Stimulated activated effector memory CD8-positive, alpha-beta T cell treated with anti-CD3 and anti-CD28 coated beads, Interleukin-12 subunit alpha, Interleukin-12 subunit beta, amount 100 ng/mL, for 72 hours (primary cell): Measurements from ENCODE around the gene ME2.
A peak's percentile ranks its signal among the peaks of the same experiment; 100 is the strongest.
"Not testable (repeated sequence)": the region's sequence is repeated elsewhere in the genome, so short reads cannot be mapped to it uniquely, and the experiment has no call there.

Experiments
- ATAC-seq: fragments of 150-1000 bp; cut with Tn5 transposase; 2 replicates; pipeline ENCODE4 v1.10.0; 2021
- DNase-seq, 2 donors: peaks; one replicate each; pipeline ENCODE4 v3.0.0; 2021 to 2022; ENCODE audit warnings: low spot score in 2 of 2
- H3K27ac Mint-ChIP-seq: one replicate; pipeline ENCODE4 v1.8.0; 2022; ENCODE audit warnings: mild to moderate bottlenecking, mixed read lengths
- H3K36me3 Mint-ChIP-seq: one replicate; pipeline ENCODE4 v1.8.0; 2022; ENCODE audit warnings: mild to moderate bottlenecking, mixed read lengths
- H3K4me1 Mint-ChIP-seq: one replicate; pipeline ENCODE4 v1.8.0; 2022; ENCODE audit warnings: mixed read lengths
- H3K4me3 Mint-ChIP-seq: one replicate; pipeline ENCODE4 v1.8.0; 2022; ENCODE audit warnings: mild to moderate bottlenecking, mixed read lengths
- H3K9me3 Mint-ChIP-seq: one replicate; pipeline ENCODE4 v1.8.0; 2022; ENCODE audit warnings: mixed read lengths

ME2 gene

DNA sequence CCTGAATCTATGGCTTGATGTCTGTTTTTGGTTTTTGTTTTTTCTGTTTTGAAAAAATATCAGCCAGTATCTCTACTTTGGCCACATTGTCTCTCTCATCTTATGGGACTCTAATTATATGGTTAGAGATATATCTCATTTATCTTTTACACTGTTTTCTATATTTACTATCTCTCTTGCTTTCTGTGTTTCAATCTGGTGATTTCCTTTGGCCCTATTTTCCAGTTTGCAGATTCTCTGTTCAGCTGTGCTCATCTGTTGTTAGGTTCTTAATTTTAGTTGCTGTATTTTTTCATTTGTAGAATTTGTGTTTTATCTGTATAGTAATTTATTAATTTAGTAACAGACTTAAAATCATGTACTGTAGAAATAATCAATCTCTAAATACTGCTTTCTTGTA lies 47.6 kb downstream of the ME2 start:
- Mint-ChIP-seq H3K4me3 (no peak overlapping the region), H3K4me1 (no peaks in the 10 kb centered on the region), H3K9me3 (peaks cover 4% of the 10 kb centered on the region), H3K36me3 (peaks cover 85% of the 10 kb centered on the region), H3K27ac (no peak overlapping the region)
- ATAC-seq (no peak), DNase-seq (no peak)

- Mint-ChIP-seq H3K4me1 (no peaks in the 10 kb centered on the region), H3K4me3 (no peak overlapping the region), H3K27ac (peak overlapping the region; percentile 61), H3K9me3 (peaks cover 4% of the 10 kb centered on the region), H3K36me3 (peaks cover 74% of the 10 kb centered on the region)
- DNase-seq (no peak), ATAC-seq (no peak)
These were observed 49.6 kb downstream of the ME2 start for GRCh38 chr18:50928551-50928950.

- no peak overlapping the region for H3K27ac Mint-ChIP-seq
- no peak for ATAC-seq
- no peak overlapping the region for H3K4me3 Mint-ChIP-seq
- no peaks in the 10 kb centered on the region for H3K9me3 Mint-ChIP-seq
- H3K36me3 Mint-ChIP-seq: peaks cover 64% of the 10 kb centered on the region
- no peak for DNase-seq
- no peaks in the 10 kb centered on the region for H3K4me1 Mint-ChIP-seq
These were observed 54.8 kb downstream of the ME2 start for GRCh38 chr18:50933684-50934083.

DNA sequence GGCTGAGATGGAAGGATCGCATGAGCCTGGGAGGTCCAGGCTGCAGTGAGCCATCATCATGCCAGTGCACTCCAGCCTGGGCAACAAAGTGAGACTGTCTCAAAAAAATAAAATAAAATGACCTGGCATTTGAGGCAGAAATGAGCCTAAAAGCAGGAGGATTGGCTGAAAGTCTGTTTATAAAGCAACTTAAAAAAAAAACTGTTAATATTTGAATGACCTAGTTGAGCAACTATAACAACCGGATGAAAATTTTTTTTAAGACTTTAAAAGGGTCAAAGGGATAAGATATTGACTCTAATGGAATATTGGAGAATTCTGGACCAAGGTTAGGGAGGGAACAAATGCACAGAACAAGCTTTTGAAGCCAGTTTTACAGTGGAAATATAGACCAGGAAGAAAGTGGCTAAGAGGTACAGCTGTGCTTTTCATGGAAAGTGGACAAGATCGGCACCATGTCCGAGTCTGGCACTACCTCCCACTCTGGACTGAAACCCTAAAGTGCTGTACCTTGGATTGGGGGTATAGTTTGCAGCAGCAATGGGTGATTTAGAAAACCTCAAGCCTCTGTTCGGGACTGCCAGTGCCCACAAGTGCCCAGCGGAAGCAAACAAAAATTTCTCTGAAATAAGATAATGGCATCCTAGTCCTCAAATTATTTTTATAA lies 55.8 kb downstream of the ME2 start:
- peaks cover 64% of the 10 kb centered on the region for H3K36me3 Mint-ChIP-seq
- H3K4me3 Mint-ChIP-seq: no peak overlapping the region
- ATAC-seq (no peak), DNase-seq (no peak)
- no peaks in the 10 kb centered on the region for H3K4me1 Mint-ChIP-seq
- no peak overlapping the region for H3K27ac Mint-ChIP-seq
- H3K9me3 Mint-ChIP-seq: no peaks in the 10 kb centered on the region

DNA sequence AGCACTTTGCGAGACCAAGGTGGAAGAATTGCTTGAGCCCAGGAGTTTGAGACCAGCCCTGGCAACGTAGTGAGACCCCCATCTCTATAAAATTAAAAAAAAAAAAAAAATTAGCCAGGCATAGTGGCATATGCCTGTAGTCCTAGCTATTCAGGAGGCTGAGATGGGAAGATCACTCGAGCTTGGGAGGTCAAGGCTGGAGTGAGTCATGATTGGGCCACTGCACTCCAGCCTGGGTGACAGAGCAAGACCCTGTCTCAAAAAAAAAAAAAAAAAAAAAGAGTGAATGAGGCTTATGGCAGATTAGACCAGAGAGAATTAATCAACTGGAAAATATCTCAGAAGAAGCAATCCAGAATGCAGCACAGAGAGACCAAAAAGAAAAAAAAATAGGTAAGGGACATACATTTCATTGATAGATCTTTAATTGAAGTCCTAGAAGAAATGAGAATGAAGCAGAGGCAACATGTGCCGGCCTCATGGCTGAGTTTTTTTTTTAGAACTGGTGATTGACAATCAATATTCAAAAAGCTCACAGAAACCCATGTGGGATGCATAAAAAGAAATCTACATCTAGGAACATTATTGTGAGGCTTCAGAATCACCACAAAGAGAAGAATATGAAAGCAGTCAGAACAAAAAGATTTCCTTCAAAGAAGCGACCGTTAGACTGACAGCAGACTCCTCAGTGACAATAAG lies 56.7 kb downstream of the ME2 start:
- DNase-seq: no peak
- no peaks in the 10 kb centered on the region for H3K4me1 Mint-ChIP-seq
- H3K36me3 Mint-ChIP-seq: peaks cover 70% of the 10 kb centered on the region
- no peak for ATAC-seq
- H3K27ac Mint-ChIP-seq: no peak overlapping the region
- H3K4me3 Mint-ChIP-seq: no peak overlapping the region
- no peaks in the 10 kb centered on the region for H3K9me3 Mint-ChIP-seq

DNA sequence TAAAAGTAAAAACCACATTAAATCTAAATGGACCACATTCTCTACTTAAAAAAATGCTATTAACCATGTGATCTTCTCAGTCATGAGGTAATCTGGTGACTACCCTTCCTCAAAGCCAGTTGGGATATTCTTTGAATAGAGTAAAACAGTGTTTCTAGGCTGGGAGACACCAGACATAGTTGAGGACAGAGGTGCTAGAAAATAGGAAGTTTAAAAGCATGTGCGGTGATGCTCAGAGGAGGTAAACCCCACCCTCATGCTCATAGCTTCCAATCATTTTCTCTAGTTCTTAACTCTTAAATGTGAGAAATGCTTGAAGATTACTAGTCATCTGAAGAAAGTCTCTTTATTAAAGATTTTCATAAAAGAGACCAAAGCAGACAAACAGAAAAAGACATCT lies 58.3 kb downstream of the ME2 start:
- no peak for ATAC-seq

DNA sequence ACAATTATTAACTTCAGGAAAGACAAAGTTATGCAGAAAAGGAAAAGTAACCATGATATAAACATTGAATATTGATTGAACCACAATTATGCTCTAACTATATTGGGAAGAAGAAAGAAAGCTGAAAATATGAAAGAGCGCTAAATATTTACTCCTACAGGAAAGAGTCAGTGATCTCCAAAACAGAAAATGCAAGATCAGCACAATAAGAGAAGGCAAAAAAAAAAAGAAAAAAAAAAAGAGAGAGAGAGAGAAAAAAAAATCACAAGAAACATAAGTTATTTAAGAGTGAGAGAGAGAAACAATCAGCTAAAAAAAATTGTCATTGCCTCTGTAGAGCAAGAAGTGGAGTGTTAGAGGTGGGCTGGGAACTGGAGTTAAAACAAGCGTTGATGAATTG lies 60.0 kb downstream of the ME2 start:
- Mint-ChIP-seq H3K9me3 (no peaks in the 10 kb centered on the region), H3K27ac (peak overlapping the region; percentile 60), H3K36me3 (peaks cover 88% of the 10 kb centered on the region), H3K4me3 (no peak overlapping the region), H3K4me1 (no peaks in the 10 kb centered on the region)
- ATAC-seq (no peak), DNase-seq (no peak)

More for the DNA sequence above, 58.3 kb downstream of the ME2 start:
- H3K36me3 Mint-ChIP-seq: peaks cover 86% of the 10 kb centered on the region
- H3K4me3 Mint-ChIP-seq: no peak overlapping the region
- no peak for DNase-seq
- no peaks in the 10 kb centered on the region for H3K9me3 Mint-ChIP-seq
- peak overlapping the region; percentile 60 for H3K27ac Mint-ChIP-seq
- no peaks in the 10 kb centered on the region for H3K4me1 Mint-ChIP-seq

DNA sequence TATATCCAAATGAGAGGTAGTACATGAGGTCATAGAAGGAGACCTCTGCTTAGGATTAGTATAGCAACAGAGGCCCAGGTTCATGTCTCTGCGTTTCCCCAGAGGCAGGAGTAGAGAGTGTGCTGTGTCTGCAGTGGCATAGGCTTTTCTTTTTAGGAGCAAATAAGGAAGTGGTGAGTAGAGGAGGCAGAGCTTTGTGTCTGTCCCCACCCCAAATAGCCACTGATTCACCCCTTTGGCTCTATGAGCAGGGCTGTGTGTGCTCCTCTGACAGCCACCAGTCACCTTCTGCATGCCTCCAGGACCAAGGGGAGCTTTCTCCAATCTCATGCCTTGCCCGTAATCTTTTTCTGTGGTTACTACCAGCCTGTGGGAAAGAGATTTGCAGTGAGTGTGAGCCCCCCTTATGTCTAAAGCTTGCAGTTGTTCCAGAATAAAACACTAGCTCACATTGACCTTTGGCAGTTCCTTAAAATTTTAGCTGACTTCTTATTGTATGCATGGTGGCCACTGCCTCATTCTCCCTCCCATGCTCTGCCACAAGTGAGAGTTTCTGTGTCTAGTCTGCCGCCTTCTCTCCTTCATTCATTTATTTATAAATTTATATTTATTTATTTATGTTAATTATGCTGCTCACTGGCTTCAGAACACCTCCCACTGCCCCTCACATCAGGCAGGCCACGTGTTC lies 65.5 kb downstream of the ME2 start:
- no peaks in the 10 kb centered on the region for H3K9me3 Mint-ChIP-seq
- DNase-seq (no peak), ATAC-seq (no peak)
- peak overlapping the region; percentile 53 for H3K27ac Mint-ChIP-seq
- H3K36me3 Mint-ChIP-seq: peaks cover 86% of the 10 kb centered on the region
- H3K4me1 Mint-ChIP-seq: no peaks in the 10 kb centered on the region
- H3K4me3 Mint-ChIP-seq: no peak overlapping the region

DNA sequence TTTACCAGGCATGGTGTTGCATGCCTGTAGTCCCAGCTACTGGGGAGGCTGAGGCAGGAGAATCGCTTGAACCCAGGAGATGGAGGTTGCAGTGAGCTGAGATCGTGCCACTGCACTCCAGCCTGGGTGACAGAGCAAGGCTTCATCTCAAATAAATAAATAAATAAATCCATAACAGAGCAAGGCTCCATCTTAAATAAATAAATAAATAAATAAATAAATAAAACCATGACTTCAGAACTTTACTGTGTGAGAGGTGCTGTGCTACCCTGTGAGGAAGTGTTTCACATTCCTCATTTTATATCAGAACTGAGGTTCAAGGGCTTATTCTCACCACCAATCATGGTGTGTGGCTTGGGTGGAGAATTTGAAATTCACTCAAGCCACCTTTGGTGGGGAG lies 67.0 kb downstream of the ME2 start:
- H3K9me3 Mint-ChIP-seq, H3K4me1 Mint-ChIP-seq, H3K4me3 Mint-ChIP-seq, DNase-seq, H3K27ac Mint-ChIP-seq, ATAC-seq: not testable (repeated sequence)
- H3K36me3 Mint-ChIP-seq: peaks cover 77% of the 10 kb centered on the region

DNA sequence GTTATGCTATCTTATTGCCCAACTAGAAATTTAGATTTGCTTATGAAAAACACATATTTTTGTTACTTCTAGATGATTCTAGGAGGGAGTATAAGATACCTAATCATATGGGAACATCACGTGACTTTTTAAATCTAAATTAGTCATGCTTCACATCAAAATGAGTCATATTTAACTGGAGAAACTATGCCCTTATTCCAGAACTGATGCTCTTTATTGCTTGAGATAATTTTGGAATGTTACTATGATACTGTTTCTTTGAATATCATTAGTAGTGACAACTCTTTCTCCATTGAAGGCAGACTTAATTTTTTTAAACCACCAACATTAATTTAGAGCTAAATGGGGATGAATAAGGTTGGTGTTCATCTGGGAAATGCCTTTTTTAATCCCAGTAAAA lies 69.0 kb downstream of the ME2 start:
- peaks cover 58% of the 10 kb centered on the region for H3K36me3 Mint-ChIP-seq
- no peak overlapping the region for H3K27ac Mint-ChIP-seq
- H3K4me1 Mint-ChIP-seq: no peaks in the 10 kb centered on the region
- no peaks in the 10 kb centered on the region for H3K9me3 Mint-ChIP-seq
- ATAC-seq (no peak), DNase-seq (no peak)
- H3K4me3 Mint-ChIP-seq: no peak overlapping the region

- Mint-ChIP-seq H3K9me3 (no peaks in the 10 kb centered on the region), H3K36me3 (peaks cover 49% of the 10 kb centered on the region), H3K4me3 (no peak overlapping the region), H3K27ac (no peak overlapping the region), H3K4me1 (no peaks in the 10 kb centered on the region)
- ATAC-seq: no peak
- DNase-seq: no peak
These were observed 70.3 kb downstream of the ME2 start for GRCh38 chr18:50949185-50949584.

DNA sequence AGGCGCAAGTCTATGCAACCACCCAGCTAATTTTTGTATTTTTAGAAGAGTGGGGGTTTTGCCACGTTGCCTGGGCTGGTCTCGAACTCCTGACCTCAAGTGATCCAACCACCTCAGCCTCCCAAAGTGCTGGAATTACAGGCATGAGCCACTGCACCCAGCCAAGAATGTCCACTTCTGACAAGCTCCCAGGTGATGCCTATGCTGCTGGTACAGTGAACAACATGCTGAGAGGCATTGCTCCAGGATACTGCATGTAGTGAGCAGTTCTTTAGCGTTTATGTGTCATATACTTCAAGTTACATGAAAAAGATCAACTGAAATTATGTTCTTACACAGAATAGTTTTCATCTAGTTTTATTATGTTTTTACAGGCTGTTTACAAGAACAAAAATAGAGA lies 71.7 kb downstream of the ME2 start:
- no peak for ATAC-seq
- Mint-ChIP-seq H3K4me1 (no peaks in the 10 kb centered on the region), H3K9me3 (no peaks in the 10 kb centered on the region), H3K36me3 (peaks cover 36% of the 10 kb centered on the region), H3K4me3 (no peak overlapping the region), H3K27ac (no peak overlapping the region)
- DNase-seq: no peak

DNA sequence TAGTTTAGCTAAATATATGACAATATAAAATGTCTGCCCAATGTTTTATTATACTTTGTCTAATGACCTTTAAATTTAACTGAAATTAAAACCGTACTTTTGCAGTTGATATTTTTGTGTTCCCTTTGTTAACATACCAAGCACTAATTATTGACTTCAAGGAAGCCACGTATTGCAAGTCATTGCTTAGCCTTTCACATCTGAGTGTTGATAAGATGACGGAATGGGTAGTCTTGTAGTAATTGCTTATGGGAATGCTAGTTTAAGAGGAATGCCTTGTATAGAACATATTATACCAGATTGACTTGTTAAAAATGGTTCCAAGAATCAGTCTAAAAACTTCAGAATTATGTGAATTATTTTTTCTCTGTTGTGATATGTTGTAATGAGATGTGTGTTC lies 74.9 kb downstream of the ME2 start:
- no peak overlapping the region for H3K4me3 Mint-ChIP-seq
- H3K27ac Mint-ChIP-seq: no peak overlapping the region
- ATAC-seq (no peak), DNase-seq (no peak)
- no peaks in the 10 kb centered on the region for H3K4me1 Mint-ChIP-seq
- H3K9me3 Mint-ChIP-seq: no peaks in the 10 kb centered on the region
- peaks cover 7% of the 10 kb centered on the region for H3K36me3 Mint-ChIP-seq

DNA sequence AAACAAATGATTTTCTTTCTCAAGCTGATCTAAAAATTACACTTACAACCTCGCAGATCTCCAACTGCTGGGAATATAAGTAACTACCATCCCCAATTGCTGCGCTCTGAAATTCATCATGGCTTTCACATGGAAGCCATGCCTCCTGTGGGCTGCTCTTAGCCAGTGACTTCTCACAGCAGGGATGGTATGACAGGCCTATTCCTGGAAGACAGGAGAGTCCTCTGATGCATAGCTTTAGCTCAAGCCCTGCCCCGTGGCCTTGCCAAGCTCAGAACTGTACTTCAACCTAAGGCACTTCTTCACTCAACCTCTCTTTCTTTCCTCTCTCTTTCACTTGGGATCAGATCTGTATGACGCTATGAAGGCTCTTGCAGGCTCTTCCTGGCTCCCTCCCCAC lies 76.3 kb downstream of the ME2 start:
- no peak for DNase-seq
- no peak overlapping the region for H3K27ac Mint-ChIP-seq
- H3K36me3 Mint-ChIP-seq: peaks cover 5% of the 10 kb centered on the region
- ATAC-seq: no peak
- H3K4me1 Mint-ChIP-seq: no peaks in the 10 kb centered on the region
- no peaks in the 10 kb centered on the region for H3K9me3 Mint-ChIP-seq
- H3K4me3 Mint-ChIP-seq: no peak overlapping the region

DNA sequence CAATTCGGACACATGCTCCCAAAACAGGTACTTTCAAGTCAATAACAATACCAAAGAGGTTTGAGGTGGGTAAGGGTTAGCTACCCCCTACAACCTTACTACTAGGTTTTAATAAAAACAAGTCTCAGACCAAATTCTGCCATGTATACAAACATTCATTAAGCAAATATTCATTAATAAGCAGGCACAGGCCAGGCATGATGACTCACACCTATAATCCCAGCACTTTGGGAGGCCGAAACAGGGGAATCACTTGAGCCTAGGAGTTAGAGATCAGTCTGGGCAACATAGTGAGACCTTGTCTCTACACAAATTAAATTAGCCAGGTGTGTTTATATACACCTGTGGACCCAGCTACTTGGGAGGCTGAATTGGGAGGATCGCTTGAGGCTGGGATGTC lies 77.2 kb downstream of the ME2 start:
- Mint-ChIP-seq H3K36me3 (no peaks in the 10 kb centered on the region), H3K4me3 (no peak overlapping the region), H3K4me1 (no peaks in the 10 kb centered on the region), H3K9me3 (no peaks in the 10 kb centered on the region), H3K27ac (no peak overlapping the region)
- ATAC-seq (no peak), DNase-seq (no peak)

GRCh38 chr18:50961974-50962373 lies 83.1 kb downstream of the ME2 start:
- H3K36me3 Mint-ChIP-seq: no peaks in the 10 kb centered on the region
- ATAC-seq (no peak), DNase-seq (no peak)
- H3K4me1 Mint-ChIP-seq: no peaks in the 10 kb centered on the region
- H3K27ac Mint-ChIP-seq: no peak overlapping the region
- peaks cover 14% of the 10 kb centered on the region for H3K9me3 Mint-ChIP-seq
- H3K4me3 Mint-ChIP-seq: no peak overlapping the region
